ENCODE measurements around the gene GABRG3.
A peak's percentile ranks its signal among the peaks of the same experiment; 100 is the strongest.
"Not testable (repeated sequence)": the region's sequence is repeated elsewhere in the genome, so short reads cannot be mapped to it uniquely, and the experiment has no call there.

GABRG3 gene

DNA sequence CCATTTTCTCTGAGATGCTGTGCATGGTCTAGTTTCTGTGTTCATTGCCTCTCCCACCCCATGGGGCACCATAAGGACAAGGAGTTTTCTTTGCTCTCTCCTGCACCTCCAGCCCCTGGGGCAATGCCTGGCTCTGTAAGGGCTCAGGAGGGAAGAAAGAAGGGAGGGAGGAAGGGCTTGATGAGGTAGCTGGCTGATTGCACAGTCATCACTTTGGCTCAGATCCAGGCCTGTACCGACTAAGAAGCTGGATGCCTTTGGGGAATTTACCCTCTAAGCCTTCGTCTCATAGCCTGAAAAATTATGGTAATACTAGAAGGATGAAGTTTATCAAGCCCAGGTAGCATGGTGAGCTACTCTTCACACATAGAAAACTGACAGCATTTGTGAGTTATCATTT is 382.9 kb downstream of the GABRG3 start:
- no peak for DNase-seq

- no peak for DNase-seq
Measured at GRCh38 chr15:27358751-27359434, 387.9 kb downstream of the GABRG3 start.

GRCh38 chr15:27359586-27359985 is 388.6 kb downstream of the GABRG3 start:
- no peak for DNase-seq

GRCh38 chr15:27360316-27360715 is 389.3 kb downstream of the GABRG3 start:
- DNase-seq = no peak

DNA sequence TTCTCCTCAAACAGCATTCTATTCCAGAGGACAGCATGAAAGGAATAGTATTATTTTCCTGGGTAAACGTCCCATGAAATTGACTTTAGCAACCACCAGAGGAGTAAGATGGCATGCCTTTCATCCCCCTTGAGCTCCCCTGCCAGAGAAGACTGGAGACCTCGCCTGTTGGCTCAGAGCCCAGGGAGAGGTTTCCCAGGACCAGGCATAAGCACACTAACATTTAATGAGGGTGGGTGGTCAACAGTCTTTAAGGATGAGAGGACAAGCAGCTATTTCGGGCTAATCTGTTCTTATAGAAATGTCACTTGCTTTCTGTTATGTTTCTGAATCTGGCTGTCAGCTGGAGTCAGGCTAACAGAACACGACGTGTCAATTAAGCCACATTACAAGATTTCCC is 390.5 kb downstream of the GABRG3 start:
- DNase-seq = no peak

GRCh38 chr15:27365456-27365855 is 394.5 kb downstream of the GABRG3 start:
- DNase-seq = no peak

DNA sequence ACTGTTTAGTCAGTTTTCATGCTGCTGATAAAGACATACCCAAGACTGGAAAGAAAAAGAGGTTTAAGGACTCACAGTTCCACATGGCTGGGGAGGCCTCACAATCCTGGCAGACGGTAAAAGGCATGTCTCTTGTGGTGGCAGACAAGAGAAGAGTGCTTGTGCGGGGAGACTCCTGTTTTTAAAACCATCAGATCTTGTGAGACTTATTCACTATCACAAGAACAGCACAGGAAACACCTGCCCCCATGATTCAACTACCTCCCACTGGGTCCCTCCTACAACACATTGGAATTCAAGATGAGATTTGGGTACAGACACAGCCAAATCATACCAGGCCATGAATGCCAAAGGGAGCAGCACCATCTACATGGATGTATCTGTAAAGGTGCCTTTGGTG is 406.4 kb downstream of the GABRG3 start:
- not testable (repeated sequence) for DNase-seq

- no peak for DNase-seq
Measured at GRCh38 chr15:27382361-27383025, 411.5 kb downstream of the GABRG3 start.

- DNase-seq = no peak
Measured at GRCh38 chr15:27383726-27384125, 412.7 kb downstream of the GABRG3 start.

DNA sequence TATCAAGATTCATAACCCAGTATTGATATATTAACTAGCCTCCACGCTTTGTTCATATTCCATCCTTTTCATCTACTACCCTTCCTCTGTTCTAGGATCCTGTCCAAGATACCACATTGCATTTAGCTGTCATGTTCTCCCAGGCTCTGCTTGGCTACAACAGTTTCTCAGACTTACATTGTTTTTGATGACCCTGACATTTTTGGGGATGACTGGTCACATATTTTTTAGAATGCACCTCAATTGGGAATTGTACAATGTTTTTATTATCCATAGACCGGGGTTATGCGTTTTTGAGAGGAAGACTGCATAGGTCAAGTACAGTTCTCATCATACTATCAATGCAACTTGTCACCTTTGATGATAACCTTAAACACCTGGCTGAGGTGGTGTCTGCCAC is 421.2 kb downstream of the GABRG3 start:
- no peak for DNase-seq

- no peak for DNase-seq
Measured at GRCh38 chr15:27396521-27396920, 425.5 kb downstream of the GABRG3 start.

DNA sequence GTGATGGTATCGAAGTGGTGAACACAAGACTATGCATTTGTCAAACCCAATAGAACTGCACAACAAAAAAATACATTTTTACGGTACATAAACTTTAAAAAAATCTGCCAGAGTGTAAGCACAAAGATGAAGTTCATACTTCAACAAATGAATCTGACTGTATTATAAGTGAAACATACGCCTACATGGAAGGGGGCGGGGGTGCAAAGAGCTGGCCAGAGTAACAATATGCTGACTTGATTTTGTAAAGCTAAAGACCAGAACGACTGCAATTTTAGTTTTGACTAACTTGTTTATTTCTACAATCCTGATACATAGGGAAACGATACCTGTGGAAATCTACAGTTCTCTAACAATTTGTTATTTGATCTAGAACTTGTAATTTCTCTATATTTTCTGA is 426.0 kb downstream of the GABRG3 start:
- DNase-seq = no peak

DNA sequence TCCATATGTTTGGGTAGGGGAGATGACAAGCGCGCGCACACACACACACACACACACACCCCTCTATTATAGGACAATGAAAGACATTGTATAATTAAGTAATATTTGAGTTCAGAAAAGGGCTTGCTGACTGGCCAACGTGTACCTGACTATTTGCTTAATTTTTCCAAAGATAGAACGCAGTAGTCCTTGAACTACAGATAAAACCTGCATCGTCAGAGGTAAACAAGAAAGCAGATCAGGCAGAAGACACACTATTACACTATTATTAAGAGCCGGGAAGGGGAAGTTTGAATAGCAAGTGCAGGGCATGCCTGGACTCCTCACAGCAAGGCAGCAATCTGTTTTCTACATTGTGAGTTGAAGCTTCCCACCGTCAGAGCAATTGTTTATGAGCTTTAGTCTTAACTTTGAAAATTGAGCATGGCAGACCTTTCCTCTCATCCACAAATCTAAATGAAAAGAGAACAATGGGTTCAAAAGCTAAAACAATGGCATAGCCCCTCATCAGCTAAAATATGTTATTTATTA is 427.7 kb downstream of the GABRG3 start:
- DNase-seq = no peak

GRCh38 chr15:27399241-27399640 is 428.3 kb downstream of the GABRG3 start:
- no peak for DNase-seq

- DNase-seq = no peak
Measured at GRCh38 chr15:27401471-27401870, 430.5 kb downstream of the GABRG3 start.

DNA sequence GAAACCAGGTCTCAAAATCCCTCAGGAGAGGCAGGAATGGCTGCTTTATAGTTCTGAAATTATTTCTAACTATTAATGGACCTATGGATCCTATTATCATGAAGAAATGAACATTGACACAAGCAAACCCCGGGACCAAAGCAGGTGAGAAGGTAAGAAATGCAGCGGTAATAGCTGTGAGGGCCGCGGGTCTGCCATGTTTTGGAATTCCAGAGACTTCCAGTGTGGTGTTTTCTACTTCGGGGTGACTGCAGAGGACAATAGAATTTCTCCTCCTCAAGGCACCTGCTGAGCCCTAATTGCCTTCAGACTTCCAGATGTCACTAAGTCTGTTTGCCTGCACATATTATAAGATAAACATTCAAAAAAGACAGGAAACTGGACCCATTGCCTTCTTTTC is 437.4 kb downstream of the GABRG3 start:
- DNase-seq = no peak

GRCh38 chr15:27410996-27411605 is 440.1 kb downstream of the GABRG3 start:
- DNase-seq = peak; percentile 85 to 89

DNA sequence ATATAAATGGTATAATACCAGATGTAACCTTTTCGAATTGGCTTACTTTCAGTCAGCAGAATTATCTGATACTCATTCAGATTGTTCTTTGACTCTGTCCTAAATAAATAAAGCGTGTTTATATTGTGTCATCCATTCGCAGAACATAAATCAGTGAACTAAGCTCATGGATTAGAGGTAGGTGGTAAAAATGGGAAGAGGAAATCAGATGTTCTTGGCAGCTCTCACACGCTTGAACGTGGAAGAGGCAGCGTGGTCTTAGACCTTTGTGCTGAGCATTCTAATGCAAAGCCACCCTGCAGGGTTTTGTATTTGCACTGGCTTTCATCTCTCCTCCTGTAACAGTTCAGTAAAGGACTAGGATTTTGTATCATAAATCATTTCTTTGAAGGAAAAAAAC is 441.4 kb downstream of the GABRG3 start:
- DNase-seq = peak; percentile 6 to 36

- DNase-seq = no peak
Measured at GRCh38 chr15:27414168-27414870, 443.3 kb downstream of the GABRG3 start.

- DNase-seq = no peak
Measured at GRCh38 chr15:27418726-27419125, 447.7 kb downstream of the GABRG3 start.

GRCh38 chr15:27422997-27423396 is 452.0 kb downstream of the GABRG3 start:
- DNase-seq = no peak

- no peak for DNase-seq
Measured at GRCh38 chr15:27426805-27427204, 455.8 kb downstream of the GABRG3 start.

DNA sequence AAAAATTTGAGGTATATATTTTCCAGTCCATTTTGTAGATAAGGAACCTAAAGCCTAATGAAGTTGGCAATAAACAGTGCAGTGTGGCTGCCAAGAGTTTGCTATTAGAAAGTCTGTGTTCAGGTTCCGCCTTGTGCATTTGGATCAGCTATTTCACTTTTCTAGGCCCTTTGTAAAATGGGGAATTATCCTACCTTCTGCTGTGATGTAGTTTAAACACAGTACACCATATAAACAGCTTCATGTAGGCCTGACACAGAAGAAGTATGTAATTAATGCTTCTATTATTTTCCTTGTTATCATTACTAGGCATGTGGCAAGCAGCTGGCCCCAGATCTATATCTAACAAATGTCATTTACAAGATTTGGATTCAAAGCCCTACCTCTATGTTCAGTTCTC is 456.3 kb downstream of the GABRG3 start:
- DNase-seq = no peak
